H9 (cell line): ENCODE data around the gene NEK6. TPM values are rescaled to one million over a fixed set of nuclear protein-coding genes. Genes with fewer than 3 reads are reported as not detected.

Source experiments
- DNase-seq: peaks from one replicate; pipeline ENCODE4 v3.0.0-alpha.2; 2017
- H2AFZ ChIP-seq: one replicate; pipeline ENCODE4 v1.6.1; 2013; ENCODE audit warnings: mild to moderate bottlenecking, low read length, control low read depth, moderate library complexity
- H2AK5ac ChIP-seq: 2 replicates; pipeline ENCODE4 v1.6.1; 2013; ENCODE audit warnings: low read length, control low read depth, mixed read lengths; ENCODE audit not compliant: insufficient read length
- H2BK120ac ChIP-seq: one replicate; pipeline ENCODE4 v1.6.1; 2013; ENCODE audit warnings: low read depth, mild to moderate bottlenecking, low read length, control low read depth, inconsistent platforms; ENCODE audit not compliant: poor library complexity, severe bottlenecking
- H2BK12ac ChIP-seq: 2 replicates; pipeline ENCODE4 v1.6.1; 2013; ENCODE audit warnings: low read length, control low read depth, mixed read lengths, low read depth; ENCODE audit not compliant: insufficient read length
- H2BK15ac ChIP-seq: 2 replicates; pipeline ENCODE4 v1.6.1; 2013; ENCODE audit warnings: low read depth, low read length, control low read depth
- H2BK20ac ChIP-seq: one replicate; pipeline ENCODE4 v1.6.1; 2013; ENCODE audit warnings: low read depth, mild to moderate bottlenecking, low read length, control low read depth, inconsistent platforms; ENCODE audit not compliant: poor library complexity, severe bottlenecking
- H2BK5ac ChIP-seq: 2 replicates; pipeline ENCODE4 v1.6.1; 2013; ENCODE audit warnings: low read length, control low read depth, mixed read lengths; ENCODE audit not compliant: insufficient read length
- H3K14ac ChIP-seq: 2 replicates; pipeline ENCODE4 v1.6.1; 2013; ENCODE audit warnings: low read length, control low read depth; ENCODE audit not compliant: insufficient read depth
- H3K18ac ChIP-seq: 2 replicates; pipeline ENCODE4 v1.6.1; 2013; ENCODE audit warnings: low read depth, mild to moderate bottlenecking, mixed read lengths, low read length, control low read depth; ENCODE audit not compliant: insufficient read length
- H3K23ac ChIP-seq: 2 replicates; pipeline ENCODE4 v1.6.1; 2013; ENCODE audit warnings: low read length, control low read depth, mixed read lengths, low read depth; ENCODE audit not compliant: insufficient read length
- H3K23me2 ChIP-seq: 2 replicates; pipeline ENCODE4 v1.6.1; 2013; ENCODE audit warnings: low read depth, mild to moderate bottlenecking, mixed read lengths, low read length, control low read depth; ENCODE audit not compliant: insufficient read length, poor library complexity, severe bottlenecking
- H3K27ac ChIP-seq: 2 replicates; pipeline ENCODE4 v1.5.1; 2013; ENCODE audit warnings: low read length, control low read depth, mixed read lengths, low read depth; ENCODE audit not compliant: insufficient read length
- H3K27me3 ChIP-seq: 2 replicates; pipeline ENCODE4 v1.6.1; 2013; ENCODE audit warnings: low read length, control low read depth, inconsistent platforms; ENCODE audit not compliant: insufficient read depth
- H3K4ac ChIP-seq: 2 replicates; pipeline ENCODE4 v1.6.1; 2013; ENCODE audit warnings: low read depth, mild to moderate bottlenecking, control low read depth, inconsistent platforms, low read length, moderate library complexity
- H3K4me1 ChIP-seq: 2 replicates; pipeline ENCODE4 v1.6.1; 2013; ENCODE audit warnings: low read length, control low read depth, inconsistent platforms; ENCODE audit not compliant: insufficient read depth
- H3K4me2 ChIP-seq: 2 replicates; pipeline ENCODE4 v1.6.1; 2013; ENCODE audit warnings: low read length, control low read depth, mixed read lengths; ENCODE audit not compliant: insufficient read length, insufficient read depth
- H3K56ac ChIP-seq: 2 replicates; pipeline ENCODE4 v1.6.1; 2013; ENCODE audit warnings: low read depth, mild to moderate bottlenecking, mixed read lengths, low read length, control low read depth; ENCODE audit not compliant: insufficient read length
- H3K79me1 ChIP-seq: 2 replicates; pipeline ENCODE4 v1.6.1; 2013; ENCODE audit warnings: low read depth, mild to moderate bottlenecking, moderate library complexity, low read length, control low read depth, inconsistent platforms; ENCODE audit not compliant: insufficient read depth, poor library complexity, severe bottlenecking
- H3K79me2 ChIP-seq: 2 replicates; pipeline ENCODE4 v1.6.1; 2013; ENCODE audit warnings: low read length, control low read depth, inconsistent platforms; ENCODE audit not compliant: insufficient read depth
- H3K9ac ChIP-seq: 2 replicates; pipeline ENCODE4 v1.6.1; 2013; ENCODE audit warnings: low read length, control low read depth, mixed read lengths; ENCODE audit not compliant: insufficient read length; ENCODE audit errors: extremely low read depth
- H3K9me3 ChIP-seq: one replicate; pipeline ENCODE4 v1.6.1; 2013; ENCODE audit warnings: low read depth, low read length, inconsistent platforms; ENCODE audit not compliant: control insufficient read depth
- H3T11ph ChIP-seq: one replicate; pipeline ENCODE4 v1.6.1; 2013; ENCODE audit warnings: mild to moderate bottlenecking, low read length, control low read depth, inconsistent platforms
- H4K20me1 ChIP-seq: one replicate; pipeline ENCODE4 v1.6.1; 2013; ENCODE audit not compliant: control insufficient read depth, insufficient read length, insufficient read depth
- H4K5ac ChIP-seq: 2 replicates; pipeline ENCODE4 v1.6.1; 2013; ENCODE audit warnings: low read depth, mild to moderate bottlenecking, mixed read lengths, low read length, control low read depth; ENCODE audit not compliant: insufficient read length
- H4K8ac ChIP-seq: replicated peaks from 2 replicates; pipeline ENCODE4 v1.6.1; 2013; ENCODE audit warnings: low read length, control low read depth, mixed read lengths, low read depth; ENCODE audit not compliant: insufficient read length
- H4K91ac ChIP-seq: 2 replicates; pipeline ENCODE4 v1.6.1; 2013; ENCODE audit warnings: low read depth, mild to moderate bottlenecking, moderate library complexity, mixed read lengths, low read length, control low read depth; ENCODE audit not compliant: insufficient read length
- H3K27ac Mint-ChIP-seq, 3 experiments: 2 replicates in 2 of 3; 3 replicates in 1 of 3; pipeline ENCODE4 v1.8.0; 2020 to 2021; ENCODE audit warnings: mixed read lengths in 3 of 3, mild to moderate bottlenecking in 1 of 3, moderate library complexity in 1 of 3
- H3K27me3 Mint-ChIP-seq: 2 replicates; pipeline ENCODE4 v1.8.0; 2021; ENCODE audit warnings: low read depth, mild to moderate bottlenecking, moderate library complexity, mixed read lengths
- H3K36me3 Mint-ChIP-seq, 3 experiments: 2 replicates in 2 of 3; 3 replicates in 1 of 3; pipeline ENCODE4 v1.8.0; 2020 to 2021; ENCODE audit warnings: low read depth in 3 of 3, mixed read lengths in 3 of 3; ENCODE audit not compliant: insufficient read depth in 1 of 3
- H3K4me1 Mint-ChIP-seq, 2 experiments: 2 replicates each; pipeline ENCODE4 v1.8.0; 2020; ENCODE audit warnings: mixed read lengths in 2 of 2
- H3K4me3 Mint-ChIP-seq, 2 experiments: 2 replicates in 1 of 2; 3 replicates in 1 of 2; pipeline ENCODE4 v1.8.0; 2020 to 2021; ENCODE audit warnings: mild to moderate bottlenecking in 2 of 2, mixed read lengths in 2 of 2, moderate library complexity in 1 of 2
- H3K9me3 Mint-ChIP-seq, 2 experiments: 2 replicates in 1 of 2; 3 replicates in 1 of 2; pipeline ENCODE4 v1.8.0; 2020; ENCODE audit warnings: mild to moderate bottlenecking in 2 of 2, mixed read lengths in 2 of 2, moderate library complexity in 1 of 2
- WGBS: extraction: QIAGEN DNeasy Blood & Tissue Kit; methylation state at CpG from one replicate; pipeline ENCODE4 v1.1.7; 2013; ENCODE audit warnings: missing lambda C conversion rate, low lambda C conversion rate, mixed read lengths; ENCODE audit not compliant: insufficient read length; ENCODE audit errors: extremely low coverage; 5-methylcytosine and 5-hydroxymethylcytosine counted together
- total RNA-seq: library from RNA; stranded (reverse); gene quantifications from 2 replicates; pipeline ENCODE4 v1.2.1, GENCODE V29; 2021
- TF ChIP-seq, protein P1 (sequence below): fragments of 200-600 bp; sonication (generic); conservative IDR thresholded peaks from 3 replicates; pipeline ENCODE4 v1.8.0; 2021; ENCODE audit warnings: antibody characterized with exemption, mild to moderate bottlenecking

The NEK6 gene
- total RNA-seq, 1 experiment from 2014 or later, result 14.3 TPM

DNA sequence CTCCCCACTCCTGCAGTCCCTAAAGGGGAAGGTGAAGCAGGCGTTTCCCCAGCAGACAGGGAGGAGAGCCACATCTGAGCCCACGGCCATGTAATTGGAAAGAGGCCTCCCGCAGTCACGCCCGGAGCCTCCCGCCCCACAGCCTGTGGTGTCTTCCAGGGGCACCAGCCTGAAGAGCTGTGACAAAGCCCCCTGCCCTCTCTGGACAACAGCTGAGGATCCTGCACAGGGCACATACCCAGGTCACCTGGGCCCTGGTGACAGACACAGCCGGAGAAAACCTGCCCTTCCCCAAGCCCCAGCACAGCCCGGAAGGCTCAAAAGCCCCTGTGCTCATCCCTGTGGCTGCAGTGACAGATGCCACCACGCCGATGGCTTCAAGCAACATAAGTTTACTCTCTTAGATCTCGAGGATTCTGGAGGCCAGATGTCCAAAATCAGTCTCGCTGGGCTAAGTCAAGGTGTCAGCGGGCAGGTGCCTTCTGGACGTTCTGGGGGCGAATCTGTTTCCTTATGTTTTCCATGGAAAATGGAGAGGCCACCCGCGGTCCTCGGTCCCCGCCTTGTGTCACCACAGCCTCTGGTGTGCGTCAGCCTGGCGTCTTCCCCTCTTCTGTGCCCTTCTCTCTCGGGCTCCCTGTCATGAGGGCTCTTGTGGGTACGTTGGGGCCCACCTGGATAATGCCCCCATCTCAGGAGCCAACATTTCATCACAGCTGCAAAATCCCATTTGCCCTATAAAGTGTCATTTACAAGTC lies 86.0 kb downstream of the NEK6 start:
- no peak overlapping the region for H3K27ac ChIP-seq
- H3K27me3 Mint-ChIP-seq, result no peaks in the 10 kb centered on the region; the same call in 1 of the 2 replicates
- no CpG with 5 or more reads among the region's 23 CpGs for WGBS

More for the DNA sequence above, 86.0 kb downstream of the NEK6 start:
- Histone ChIP-seq H2BK20ac (no peak overlapping the region), H3K4me2 (no peak overlapping the region), H2AK5ac (no peak overlapping the region), H3K9ac (no peak overlapping the region), H3K23ac (no peak overlapping the region), H2BK15ac (no peak overlapping the region), H3K18ac (no peak overlapping the region), H4K8ac (no peak overlapping the region), H3K23me2 (no peaks in the 10 kb centered on the region), H3K27me3 (no peaks in the 10 kb centered on the region), H2AFZ (no peak overlapping the region), H3K9me3 (no peaks in the 10 kb centered on the region), H3K79me1 (no peaks in the 10 kb centered on the region), H3K4ac (no peak overlapping the region), H3K56ac (no peak overlapping the region), H2BK120ac (no peak overlapping the region), H3K79me2 (no peaks in the 10 kb centered on the region), H4K5ac (no peak overlapping the region), H3T11ph (no peak overlapping the region), H4K20me1 (no peaks in the 10 kb centered on the region), H3K14ac (no peak overlapping the region; the same call in 1 of the 2 replicates), H2BK12ac (no peak overlapping the region), H2BK5ac (no peak overlapping the region), H4K91ac (no peak overlapping the region), H3K4me1 (no peaks in the 10 kb centered on the region; the same call in 1 of the 2 replicates)
- Mint-ChIP-seq H3K36me3 (peaks cover 5 to 12% (median 9%) of the 10 kb centered on the region in 3 experiments), H3K4me1 (peaks cover 21 to 28% of the 10 kb centered on the region in 2 experiments), H3K27ac (peak overlapping the region in 1 of 3 experiments; percentile 84; a peak in 3 of 7 replicates), H3K4me3 (no peak overlapping the region), H3K9me3 (no peaks in the 10 kb centered on the region)
- TF ChIP-seq, protein P1, sequence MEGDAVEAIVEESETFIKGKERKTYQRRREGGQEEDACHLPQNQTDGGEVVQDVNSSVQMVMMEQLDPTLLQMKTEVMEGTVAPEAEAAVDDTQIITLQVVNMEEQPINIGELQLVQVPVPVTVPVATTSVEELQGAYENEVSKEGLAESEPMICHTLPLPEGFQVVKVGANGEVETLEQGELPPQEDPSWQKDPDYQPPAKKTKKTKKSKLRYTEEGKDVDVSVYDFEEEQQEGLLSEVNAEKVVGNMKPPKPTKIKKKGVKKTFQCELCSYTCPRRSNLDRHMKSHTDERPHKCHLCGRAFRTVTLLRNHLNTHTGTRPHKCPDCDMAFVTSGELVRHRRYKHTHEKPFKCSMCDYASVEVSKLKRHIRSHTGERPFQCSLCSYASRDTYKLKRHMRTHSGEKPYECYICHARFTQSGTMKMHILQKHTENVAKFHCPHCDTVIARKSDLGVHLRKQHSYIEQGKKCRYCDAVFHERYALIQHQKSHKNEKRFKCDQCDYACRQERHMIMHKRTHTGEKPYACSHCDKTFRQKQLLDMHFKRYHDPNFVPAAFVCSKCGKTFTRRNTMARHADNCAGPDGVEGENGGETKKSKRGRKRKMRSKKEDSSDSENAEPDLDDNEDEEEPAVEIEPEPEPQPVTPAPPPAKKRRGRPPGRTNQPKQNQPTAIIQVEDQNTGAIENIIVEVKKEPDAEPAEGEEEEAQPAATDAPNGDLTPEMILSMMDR, result no peak
- no peak for DNase-seq
